Neural progenitor cell (in vitro differentiated cells): Measurements from ENCODE around the gene JAK1.

Experiments used
- CTCF ChIP-seq: fragments of 200-600 bp; sonication (generic); IDR thresholded peaks from 2 replicates; pipeline ENCODE4 v1.5.1; 2017; ENCODE audit warnings: antibody characterized with exemption, mild to moderate bottlenecking
- EZH2 ChIP-seq: fragments of 200-600 bp; sonication (generic); IDR thresholded peaks from 2 replicates; pipeline ENCODE4 v1.6.1; 2017; ENCODE audit warnings: antibody characterized with exemption, mild to moderate bottlenecking, moderate library complexity

DNA sequence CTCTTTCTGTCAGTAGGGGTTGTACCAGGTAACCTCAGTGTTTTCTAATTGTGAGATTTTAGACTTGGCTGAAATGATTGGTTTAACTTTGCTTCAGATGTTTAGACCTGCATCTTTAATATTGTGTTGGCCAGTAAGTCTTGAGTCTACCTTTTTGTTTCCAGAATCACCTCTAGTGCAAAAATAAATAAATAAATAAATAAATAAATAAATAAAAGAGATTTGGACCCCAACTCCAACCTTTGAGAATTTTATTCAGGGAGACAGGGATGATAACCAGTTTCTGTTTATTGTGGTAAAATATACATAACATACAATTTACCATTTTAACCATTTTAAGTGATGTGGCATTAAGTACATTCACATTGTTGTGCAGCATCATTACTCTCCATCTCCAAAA, 157.0 kb downstream of the JAK1 start:
- TF ChIP-seq CTCF, result no peak
- no peak for TF ChIP-seq EZH2
